D341Med (cell line): Measurements from ENCODE around the gene PTPRK.
A peak's percentile ranks its signal among the peaks of the same experiment; 100 is the strongest.

Source experiments
- DNase-seq: peaks from one replicate; pipeline ENCODE4 v3.0.0; 2012; ENCODE audit warnings: low spot score

The PTPRK gene

GRCh38 chr6:128515550-128516513 lies 4.6 kb downstream of the PTPRK start:
- no peak for DNase-seq

DNA sequence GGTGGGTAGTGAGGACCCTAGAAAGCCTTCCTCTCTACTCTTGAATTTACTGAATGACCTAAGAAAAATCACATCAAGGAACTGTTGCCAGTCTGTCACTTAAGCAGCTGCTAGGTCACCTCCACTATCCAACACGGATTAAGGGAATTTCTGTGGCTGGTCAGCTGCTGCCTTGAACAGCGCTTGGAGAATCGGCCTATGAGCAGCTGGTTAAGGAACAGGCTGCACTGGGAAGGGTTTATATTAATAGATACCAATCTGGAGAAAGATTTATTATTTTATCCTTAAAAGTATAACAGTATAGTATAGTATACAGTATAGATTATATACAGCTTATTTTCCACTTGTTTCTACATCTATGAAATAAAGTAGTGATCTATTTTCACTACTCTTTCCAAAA lies 6.5 kb downstream of the PTPRK start:
- DNase-seq, result no peak

DNA sequence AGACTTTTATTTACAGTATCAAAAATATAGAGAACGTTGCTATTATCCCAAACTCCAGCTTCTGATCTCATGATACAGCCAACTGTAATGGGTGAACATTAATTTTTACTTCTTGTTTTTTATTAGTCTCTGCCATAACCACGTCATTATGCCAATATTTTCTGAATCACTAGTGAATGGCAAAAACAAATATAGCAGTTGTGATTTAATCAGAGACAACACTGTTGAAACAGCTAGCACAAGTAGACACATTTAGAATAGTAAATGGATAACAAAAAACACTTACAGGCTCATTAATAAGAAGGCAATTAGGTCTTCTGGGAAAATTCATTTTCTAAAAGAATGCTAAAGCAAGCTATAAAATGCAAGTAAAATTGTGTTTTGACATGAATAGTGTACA lies 8.1 kb downstream of the PTPRK start:
- no peak for DNase-seq

GRCh38 chr6:128511506-128511905 lies 8.9 kb downstream of the PTPRK start:
- DNase-seq, result no peak

GRCh38 chr6:128509709-128510108 lies 10.7 kb downstream of the PTPRK start:
- DNase-seq, result no peak

DNA sequence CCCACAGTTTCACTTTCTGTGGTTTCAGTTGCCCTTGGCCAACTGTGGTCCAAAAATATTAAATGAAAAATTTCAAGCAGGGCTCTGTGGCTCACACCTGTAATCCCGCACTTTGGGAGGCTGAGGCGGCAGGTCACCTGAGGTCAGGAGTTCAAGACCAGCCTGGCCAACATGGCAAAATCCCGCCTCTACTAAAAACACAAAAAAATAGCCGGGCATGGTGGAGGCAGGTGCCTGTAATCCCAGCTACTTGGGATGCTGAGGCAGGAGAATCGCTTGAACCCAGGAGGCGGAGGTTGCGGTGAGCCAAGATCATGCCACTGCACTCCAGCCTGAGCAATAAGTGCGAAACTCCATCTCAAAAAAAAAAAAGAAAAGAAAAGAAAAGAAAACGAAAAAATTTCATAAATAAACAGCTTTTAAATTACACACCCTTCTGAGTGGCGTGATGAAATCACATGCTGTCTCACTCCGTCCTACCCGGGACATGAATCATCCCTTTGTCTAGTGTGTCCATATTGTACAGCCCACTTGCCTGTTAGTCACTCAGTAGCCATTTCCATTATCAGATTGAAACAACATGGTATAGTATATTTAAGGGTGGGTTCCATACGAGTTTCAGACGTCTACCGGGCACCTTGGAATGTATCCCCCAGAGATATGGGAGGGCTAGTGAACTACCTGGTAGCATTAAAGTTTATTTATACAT lies 11.7 kb downstream of the PTPRK start:
- DNase-seq, result no peak

DNA sequence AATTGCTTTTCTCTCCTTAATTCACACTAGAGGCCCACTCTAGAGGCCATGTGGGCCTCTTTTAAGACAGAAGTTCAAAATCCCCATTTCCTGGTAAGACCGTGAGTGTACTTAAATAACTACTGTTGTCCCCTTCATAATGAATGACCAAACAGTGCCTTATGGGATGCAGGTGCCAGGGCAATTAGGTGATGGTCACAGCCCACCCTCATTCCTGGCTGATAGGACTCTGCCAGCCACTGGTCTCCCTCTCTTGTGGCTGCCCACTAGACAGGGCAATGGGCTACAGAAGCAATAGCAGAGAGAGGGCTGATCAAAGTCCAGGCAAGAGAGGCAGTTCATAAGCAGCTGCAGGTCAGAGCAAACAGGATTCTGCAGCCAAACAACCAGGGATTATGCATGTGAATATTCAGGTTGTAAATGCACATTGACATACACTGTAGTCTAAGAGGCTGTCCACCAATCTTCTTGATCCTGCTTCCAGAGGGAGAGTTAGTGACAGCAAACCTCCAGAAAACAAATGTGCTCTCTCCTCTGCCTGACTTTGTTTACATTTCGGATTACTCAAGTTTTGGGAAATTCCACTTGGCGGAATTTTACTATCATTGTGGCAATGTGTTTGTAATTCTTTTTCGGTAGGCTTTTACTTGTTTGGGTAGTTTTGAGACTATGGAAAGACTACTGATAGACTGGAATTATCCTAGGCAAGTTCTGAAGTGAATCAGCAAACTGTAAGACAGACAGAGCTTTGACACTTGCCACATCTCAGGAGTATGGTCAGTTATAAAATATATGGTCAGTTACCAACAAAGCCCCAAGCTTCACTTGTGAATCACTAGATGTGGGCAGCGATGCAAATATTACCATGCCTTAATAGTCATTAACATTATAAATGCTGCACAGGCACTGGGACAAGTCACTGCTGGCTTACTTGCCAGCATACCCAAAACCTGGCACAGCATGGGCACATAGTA lies 12.8 kb downstream of the PTPRK start:
- no peak for DNase-seq

GRCh38 chr6:128505603-128506002 lies 14.8 kb downstream of the PTPRK start:
- DNase-seq, result no peak

GRCh38 chr6:128504003-128504654 lies 16.3 kb downstream of the PTPRK start:
- no peak for DNase-seq

DNA sequence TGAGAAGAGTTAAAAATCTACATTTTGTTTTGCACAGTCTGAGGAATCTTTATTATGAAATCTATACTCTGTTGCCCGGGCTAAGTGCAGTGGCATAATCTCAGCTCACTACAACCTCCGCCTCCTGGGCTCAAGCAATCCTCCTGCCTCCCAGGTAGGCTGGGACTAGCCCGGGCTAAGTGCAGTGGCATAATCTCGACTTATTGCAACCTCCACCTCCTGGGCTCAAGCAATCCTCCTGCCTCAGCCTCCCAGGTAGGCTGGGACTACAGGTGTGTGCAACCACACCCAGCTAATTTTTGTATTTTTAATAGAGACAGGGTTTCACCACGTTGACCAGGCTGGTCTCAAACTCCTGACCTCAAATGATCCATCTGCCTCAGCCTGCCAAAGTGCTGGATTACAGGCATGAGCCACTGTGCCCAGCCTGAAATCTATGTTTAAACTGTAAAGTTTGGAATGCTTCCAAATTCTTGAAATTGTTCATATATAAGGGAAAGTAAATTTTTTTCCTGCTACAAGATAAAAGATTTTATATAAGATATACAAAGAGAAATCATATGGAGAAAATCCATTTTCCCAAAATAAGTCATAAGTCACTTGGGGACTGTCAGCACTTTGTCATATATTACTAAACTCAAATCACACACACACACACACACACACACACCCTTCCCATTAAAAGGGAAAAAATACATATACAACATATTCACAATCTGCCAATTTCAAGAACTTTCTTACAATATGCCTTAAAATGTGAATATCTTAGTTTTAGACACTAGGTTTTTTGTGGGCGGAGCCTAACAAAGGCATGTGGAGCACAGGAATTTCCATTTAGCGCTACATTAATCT lies 19.4 kb downstream of the PTPRK start:
- DNase-seq, result no peak

DNA sequence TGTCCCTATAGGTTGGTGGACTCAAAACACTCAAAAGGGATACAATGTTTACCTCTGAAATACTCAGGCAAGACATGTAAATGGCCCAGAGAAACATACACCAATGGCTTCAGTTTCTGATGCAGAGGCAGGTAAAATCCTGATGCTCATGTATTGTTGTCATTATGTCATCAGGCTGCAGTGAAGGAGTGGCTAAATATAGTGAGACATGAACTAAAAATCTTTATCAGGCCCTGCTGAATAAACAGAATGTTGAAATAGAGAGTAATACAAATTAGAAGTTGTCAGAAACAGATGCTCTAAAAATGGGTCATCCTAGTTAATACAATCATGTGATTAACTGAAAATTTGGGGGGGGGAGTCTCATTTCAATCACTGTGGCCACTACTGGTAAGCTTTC lies 20.4 kb downstream of the PTPRK start:
- DNase-seq, result no peak

GRCh38 chr6:128499079-128499731 lies 21.2 kb downstream of the PTPRK start:
- no peak for DNase-seq

- no peak for DNase-seq
Observed at GRCh38 chr6:128498234-128498633, 22.2 kb downstream of the PTPRK start.

GRCh38 chr6:128495536-128496333 lies 24.7 kb downstream of the PTPRK start:
- DNase-seq, result no peak

DNA sequence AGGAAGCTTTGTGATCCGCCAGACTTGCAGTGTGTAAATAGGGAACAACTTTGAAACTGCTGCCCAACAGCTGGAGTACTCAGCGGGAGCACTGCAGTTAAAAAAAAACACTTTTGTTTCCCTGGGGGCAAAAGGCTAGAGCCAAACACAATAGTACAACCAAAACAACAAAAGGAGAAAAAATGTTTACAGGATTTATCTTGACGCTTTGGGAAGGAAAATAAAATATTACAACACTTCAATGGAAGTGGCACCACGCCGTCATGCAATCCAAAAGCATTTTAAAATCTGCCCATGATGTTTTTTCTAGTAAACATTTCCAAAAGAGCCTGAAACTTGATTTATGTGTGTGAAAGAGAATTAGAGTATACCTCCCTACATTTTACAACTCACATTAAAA lies 26.0 kb downstream of the PTPRK start:
- DNase-seq, result no peak

- DNase-seq, result no peak
Observed at GRCh38 chr6:128493877-128494276, 26.5 kb downstream of the PTPRK start.

DNA sequence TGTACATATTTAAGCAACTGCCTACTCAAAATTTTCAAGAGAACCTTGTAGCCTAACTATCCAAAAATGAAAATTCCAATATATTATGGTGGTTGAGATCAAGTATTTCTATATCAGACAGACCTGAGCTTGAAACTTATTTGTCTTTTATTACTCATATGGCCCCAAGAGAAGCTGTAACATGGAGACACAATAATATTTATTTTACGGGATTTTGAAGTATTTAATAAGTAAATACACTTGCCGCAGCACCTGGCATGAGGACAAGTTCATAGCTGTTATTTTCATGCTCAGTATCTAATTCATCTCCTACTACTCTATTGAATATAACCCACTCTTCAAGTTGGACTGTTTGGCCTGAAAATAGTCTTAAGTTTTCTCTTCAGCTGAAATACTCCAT lies 28.0 kb downstream of the PTPRK start:
- DNase-seq, result no peak

- peak; percentile 58 for DNase-seq
Observed at GRCh38 chr6:128491610-128492206, 28.7 kb downstream of the PTPRK start.

GRCh38 chr6:128491100-128491581 lies 29.3 kb downstream of the PTPRK start:
- no peak for DNase-seq
